ENCODE measurements around the gene CCDC117.
A peak's percentile ranks its signal among the peaks of the same experiment; 100 is the strongest.
"Not testable (repeated sequence)": the region's sequence is repeated elsewhere in the genome, so short reads cannot be mapped to it uniquely, and the experiment has no call there.

Gene CCDC117

GRCh38 chr22:28772633-28773460 lies at the start of gene CCDC117:
TSS of gene CCDC117 (plus strand) at chr22:28772695. CDS start at chr22:28772850, 155 bp downstream.
- peak; percentile 83 to 86 for DNase-seq (ENCODE audit: low read depth in 2 of 2)

- DNase-seq (ENCODE audit: low read depth in 2 of 2): no peak
Measured at GRCh38 chr22:28728002-28728401, 44.5 kb upstream of the CCDC117 start.

- no peak for DNase-seq (ENCODE audit: low read depth in 2 of 2)
Measured at GRCh38 chr22:28728621-28729313, 43.7 kb upstream of the CCDC117 start.

GRCh38 chr22:28730179-28730578 lies 42.3 kb upstream of the CCDC117 start:
- DNase-seq (ENCODE audit: low read depth in 2 of 2): no peak

- DNase-seq (ENCODE audit: low read depth in 2 of 2): no peak
Measured at GRCh38 chr22:28734393-28734792, 38.1 kb upstream of the CCDC117 start.

GRCh38 chr22:28736301-28737155 lies 36.0 kb upstream of the CCDC117 start:
- DNase-seq (ENCODE audit: low read depth in 2 of 2): no peak

- no peak for DNase-seq (ENCODE audit: low read depth in 2 of 2)
Measured at GRCh38 chr22:28737701-28738100, 34.8 kb upstream of the CCDC117 start.

GRCh38 chr22:28738876-28739275 lies 33.6 kb upstream of the CCDC117 start:
- not testable (repeated sequence) for DNase-seq (ENCODE audit: low read depth in 2 of 2)

GRCh38 chr22:28741200-28741784 lies 31.2 kb upstream of the CCDC117 start:
- DNase-seq (ENCODE audit: low read depth in 2 of 2): no peak

- peak; percentile 89 to 95 for DNase-seq (ENCODE audit: low read depth in 2 of 2)
Measured at GRCh38 chr22:28741785-28742561, 30.5 kb upstream of the CCDC117 start, which contains the start of the genes CHEK2 and HSCB. TSS of gene CHEK2 (minus strand) at chr22:28741820. CDS start at chr22:28734721, 7,099 bp downstream. TSS of gene HSCB (plus strand) at chr22:28742039. CDS start at chr22:28742096, 57 bp downstream.

GRCh38 chr22:28742562-28742962 lies 29.9 kb upstream of the CCDC117 start:
- no peak for DNase-seq (ENCODE audit: low read depth in 2 of 2)

GRCh38 chr22:28743852-28744251 lies 28.6 kb upstream of the CCDC117 start:
- no peak for DNase-seq (ENCODE audit: low read depth in 2 of 2)

GRCh38 chr22:28750471-28750881 lies 22.0 kb upstream of the CCDC117 start:
- no peak for DNase-seq (ENCODE audit: low read depth in 2 of 2)

GRCh38 chr22:28754512-28754911 lies 18.0 kb upstream of the CCDC117 start:
- not testable (repeated sequence) for DNase-seq (ENCODE audit: low read depth in 2 of 2)

- no peak for DNase-seq (ENCODE audit: low read depth in 2 of 2)
Measured at GRCh38 chr22:28759861-28760560, 12.5 kb upstream of the CCDC117 start.

GRCh38 chr22:28761449-28761755 lies 11.1 kb upstream of the CCDC117 start:
- no peak for DNase-seq (ENCODE audit: low read depth in 2 of 2)

- not testable (repeated sequence) for DNase-seq (ENCODE audit: low read depth in 2 of 2)
Measured at GRCh38 chr22:28762000-28762399, 10.5 kb upstream of the CCDC117 start.

GRCh38 chr22:28766628-28767027 lies 5.9 kb upstream of the CCDC117 start:
- no peak for DNase-seq (ENCODE audit: low read depth in 2 of 2)

GRCh38 chr22:28768701-28769393 lies 3.6 kb upstream of the CCDC117 start:
- no peak for DNase-seq (ENCODE audit: low read depth in 2 of 2)
